Measurements from ENCODE around the gene PRKCD. TPM values are rescaled to one million over a fixed set of nuclear protein-coding genes. Genes with fewer than 3 reads are reported as not detected.

The PRKCD gene
- total and polyA plus RNA-seq, 2 donors (not counting 1 experiment from before 2014, with no cell fraction given) = 46.7 to 68.8 TPM

GRCh38 chr3:53139906-53140846 is 20.8 kb upstream of the PRKCD start:
- H3K36me3 ChIP-seq (replicated peaks in 1 of 2; ENCODE audit: control extremely low read depth in 1 of 2, control insufficient read depth in 1 of 2, extremely low read depth in 1 of 2, insufficient read depth in 2 of 2, low read length in 1 of 2) = no peaks in the 10 kb centered on the region
- ChIA-PET POLR2A (no interaction called here), CTCF (no interaction called here)
- H3K27ac ChIP-seq (ENCODE audit: low read length in 2 of 2) = no peak overlapping the region
- Mint-ChIP-seq H3K4me3 (no peak overlapping the region), H3K9me3 (ENCODE audit: insufficient read depth) (no peaks in the 10 kb centered on the region), H3K4me1 (no peaks in the 10 kb centered on the region), H3K27ac (no peak overlapping the region), H3K27me3 (no peaks in the 10 kb centered on the region)
- no peaks in the 10 kb centered on the region for H4K20me1 ChIP-seq (ENCODE audit: control insufficient read depth, insufficient read depth, low read length, poor library complexity, severe bottlenecking)
- H3K4me1 ChIP-seq (ENCODE audit: control insufficient read depth in 2 of 2, insufficient read depth in 2 of 2, low read length in 2 of 2) = no peaks in the 10 kb centered on the region
- 76% methylated on average over 5 of the region's 6 CpGs for whole genome bisulfite sequencing (ENCODE audit: insufficient coverage)
- H3K9me3 ChIP-seq (ENCODE audit: control extremely low read depth in 1 of 3, control insufficient read depth in 2 of 3, insufficient read depth in 1 of 3, low read length in 2 of 3) = no peaks in the 10 kb centered on the region
- intact Hi-C loops (cut with micrococcal nuclease) = no loop called here
- no peaks in the 10 kb centered on the region for H3K79me2 ChIP-seq (ENCODE audit: control insufficient read depth, insufficient read depth, low read length)
- ATAC-seq (ENCODE audit: low read depth) (no peak), DNase-seq (no peak)
- TF ChIP-seq CTCF (IDR thresholded peaks at IDR 0.05) (no peak), EZH2 (IDR thresholded peaks at IDR 0.05; ENCODE audit: borderline replicate concordance, insufficient read depth, low read depth, low read length, poor library complexity, severe bottlenecking) (no peak)
- no peak overlapping the region for H2AFZ ChIP-seq (ENCODE audit: insufficient read depth, low read depth, low read length, poor library complexity, severe bottlenecking)
- H3K9ac ChIP-seq (ENCODE audit: low read length) = no peak overlapping the region
- H3K4me2 ChIP-seq (replicated peaks; ENCODE audit: low read depth, low read length, poor library complexity, severe bottlenecking) = no peak overlapping the region
- no peaks in the 10 kb centered on the region for H3K27me3 ChIP-seq (replicated peaks in 1 of 4; ENCODE audit: control extremely low read depth in 1 of 4, control insufficient read depth in 3 of 4, insufficient read depth in 4 of 4, low read length in 3 of 4)
- H3K4me3 ChIP-seq (ENCODE audit: control extremely low read depth in 1 of 5, extremely low read depth in 1 of 5, insufficient read depth in 1 of 5, low read depth in 2 of 5, low read length in 4 of 5) = no peak overlapping the region
